GM18519 (cell line): Measurements from ENCODE around the gene SYNDIG1.
A peak's percentile ranks its signal among the peaks of the same experiment; 100 is the strongest.

ENCODE experiments used
- ATAC-seq: cut with Tn5 transposase; IDR thresholded peaks from one replicate; pipeline ENCODE4 v1.9.1; 2021; ENCODE audit warnings: mild to moderate bottlenecking, moderate library complexity; ENCODE audit not compliant: unreplicated experiment, low FRiP score

Gene SYNDIG1

GRCh38 chr20:24603454-24603853 lies 134.0 kb downstream of the SYNDIG1 start:
- no peak for ATAC-seq

- ATAC-seq: no peak
Measured at GRCh38 chr20:24604966-24605665, 135.7 kb downstream of the SYNDIG1 start.

- no peak for ATAC-seq
Measured at GRCh38 chr20:24605937-24606455, 136.6 kb downstream of the SYNDIG1 start.

- ATAC-seq: no peak
Measured at GRCh38 chr20:24607402-24607801, 138.0 kb downstream of the SYNDIG1 start.

GRCh38 chr20:24608926-24609667 lies 139.7 kb downstream of the SYNDIG1 start:
- peak; percentile 66 for ATAC-seq

GRCh38 chr20:24609757-24610156 lies 140.3 kb downstream of the SYNDIG1 start:
- no peak for ATAC-seq

GRCh38 chr20:24610341-24611115 lies 141.1 kb downstream of the SYNDIG1 start:
- ATAC-seq: no peak

- ATAC-seq: no peak
Measured at GRCh38 chr20:24611360-24612140, 142.1 kb downstream of the SYNDIG1 start.

- no peak for ATAC-seq
Measured at GRCh38 chr20:24612799-24613775, 143.7 kb downstream of the SYNDIG1 start.

- no peak for ATAC-seq
Measured at GRCh38 chr20:24614341-24614740, 144.9 kb downstream of the SYNDIG1 start.

GRCh38 chr20:24615353-24615752 lies 145.9 kb downstream of the SYNDIG1 start:
- ATAC-seq: no peak

GRCh38 chr20:24616258-24617079 lies 147.0 kb downstream of the SYNDIG1 start:
- no peak for ATAC-seq

GRCh38 chr20:24617080-24617432 lies 147.6 kb downstream of the SYNDIG1 start:
- no peak for ATAC-seq

GRCh38 chr20:24617757-24618450 lies 148.5 kb downstream of the SYNDIG1 start:
- ATAC-seq: no peak

- ATAC-seq: no peak
Measured at GRCh38 chr20:24618739-24619138, 149.3 kb downstream of the SYNDIG1 start.

GRCh38 chr20:24619212-24619611 lies 149.8 kb downstream of the SYNDIG1 start:
- ATAC-seq: peak; percentile 74

GRCh38 chr20:24620937-24621519 lies 151.6 kb downstream of the SYNDIG1 start:
- ATAC-seq: no peak
